K562 (cell line): ENCODE results near the gene ZNF800. TPM values are rescaled to one million over a fixed set of nuclear protein-coding genes. Genes with fewer than 3 reads are reported as not detected.

Experiments used
- ATAC-seq: fragments of 200-7000 bp; cut with Tn5 transposase; 3 replicates; pipeline ENCODE4 v1.9.1; 2020; ENCODE audit warnings: moderate library complexity
- BruUV-seq: library from RNA; stranded (reverse); fragments of 400-500 nt; replicated peaks from 2 replicates; lab custom pipeline; 2021; lab: Mats Ljungman, UMichigan
- CTCF ChIA-PET: fragments of 300-600 bp; formaldehyde crosslinking; extraction: SDS; loops from one replicate; lab custom pipeline; 2021; ENCODE audit warnings: low intra/inter-chr PET ratio; lab: Yijun Ruan, JAX
- POLR2A ChIA-PET: fragments of 300-600, 350-650 bp; sonication (Branson Sonifier 250); formaldehyde crosslinking; extraction: SDS; loops from one replicate; lab custom pipeline; 2021; ENCODE audit warnings: antibody characterized with exemption, inconsistent platforms; lab: Yijun Ruan, JAX
- DNase-seq, 4 experiments: peaks; one replicate each; pipeline versions ENCODE4 v3.0.0 to v3.0.0-alpha.2; 2011 to 2018; ENCODE audit warnings: low spot score in 3 of 4, mixed read lengths in 3 of 4; ENCODE audit errors: extremely low read depth in 1 of 4
- FAIRE-seq: peaks from 2 replicates; lab custom pipeline; 2011; peaks lifted over from hg19 to GRCh38; lab: Jason Lieb, UNC
- H2AFZ ChIP-seq: 2 replicates; pipeline ENCODE4 v1.6.0; 2011; ENCODE audit warnings: low read depth, low read length, control low read depth, inconsistent platforms
- H3K27ac ChIP-seq: fragments of 200-600 bp; 3 replicates; pipeline ENCODE4 v1.8.0; 2011; ENCODE audit warnings: low read depth, mild to moderate bottlenecking, control low read depth, inconsistent platforms, low read length, moderate library complexity, mixed read lengths; ENCODE audit errors: extremely low read depth
- H3K27me3 ChIP-seq, 2 experiments: fragments of 300-600 bp in 1 of 2; 2 replicates in 1 of 2; 3 replicates in 1 of 2; pipeline versions ENCODE4 v1.6.0 to v1.8.0; 2011; ENCODE audit warnings: inconsistent platforms in 2 of 2, low read length in 2 of 2, mild to moderate bottlenecking in 1 of 2, mixed read lengths in 1 of 2, moderate library complexity in 1 of 2; ENCODE audit not compliant: control insufficient read depth in 2 of 2, insufficient read depth in 2 of 2
- H3K36me3 ChIP-seq: fragments of 300-600 bp; 3 replicates; pipeline ENCODE4 v1.8.0; 2011; ENCODE audit warnings: mild to moderate bottlenecking, low read length, inconsistent platforms; ENCODE audit not compliant: control insufficient read depth, insufficient read depth
- H3K4me1 ChIP-seq, 2 experiments: fragments of 200-600 bp in 1 of 2; replicated peaks in 1 of 2; 2 replicates in 1 of 2; 3 replicates in 1 of 2; pipeline versions ENCODE4 v1.5.1 to v1.8.0; 2011; ENCODE audit warnings: inconsistent platforms in 2 of 2, low read length in 2 of 2, mild to moderate bottlenecking in 1 of 2, mixed read lengths in 1 of 2, moderate library complexity in 1 of 2; ENCODE audit not compliant: control insufficient read depth in 2 of 2, insufficient read depth in 2 of 2
- H3K4me2 ChIP-seq: 2 replicates; pipeline ENCODE4 v1.6.1; 2011; ENCODE audit warnings: low read length, control low read depth, inconsistent platforms, mixed read lengths; ENCODE audit not compliant: insufficient read depth
- H3K4me3 ChIP-seq: fragments of 200-600 bp; sonication (generic), shearing (Covaris generic); 2 replicates; pipeline ENCODE4 v1.5.1; 2016; ENCODE audit warnings: control low read depth, inconsistent platforms
- H3K79me2 ChIP-seq: fragments of 200-600 bp; 3 replicates; pipeline ENCODE4 v1.8.0; 2011; ENCODE audit warnings: low read length, inconsistent platforms; ENCODE audit not compliant: control insufficient read depth, insufficient read depth
- H3K9ac ChIP-seq, 2 experiments: 2 replicates each; pipeline versions ENCODE4 v1.6.0 to v1.6.1; 2011; ENCODE audit warnings: low read depth in 2 of 2, low read length in 2 of 2, control low read depth in 1 of 2, inconsistent platforms in 1 of 2, mild to moderate bottlenecking in 1 of 2, mixed read lengths in 1 of 2; ENCODE audit not compliant: insufficient read depth in 1 of 2
- H3K9me1 ChIP-seq: one replicate; pipeline ENCODE4 v1.6.0; 2011; ENCODE audit warnings: inconsistent platforms, mild to moderate bottlenecking, low read length, moderate library complexity; ENCODE audit not compliant: control insufficient read depth, insufficient read depth
- H3K9me3 ChIP-seq: replicated peaks from 2 replicates; pipeline ENCODE4 v1.5.1; 2011; ENCODE audit warnings: low read depth, low read length, inconsistent platforms; ENCODE audit not compliant: control insufficient read depth, insufficient read depth
- H4K20me1 ChIP-seq: replicated peaks from 2 replicates; pipeline ENCODE4 v1.6.1; 2011; ENCODE audit warnings: low read length, inconsistent platforms, mixed read lengths; ENCODE audit not compliant: control insufficient read depth, insufficient read depth
- BRF1 ChIP-seq: IDR thresholded peaks from 3 replicates; pipeline ENCODE4 v1.6.1; 2011; ENCODE audit warnings: borderline replicate concordance, mild to moderate bottlenecking; ENCODE audit not compliant: insufficient read length; ENCODE audit errors: extremely low read depth
- CHD1 ChIP-seq: fragments of 200-600 bp; sonication (generic); IDR thresholded peaks from one replicate; pipeline ENCODE4 v1.6.1; 2012; ENCODE audit warnings: mild to moderate bottlenecking, moderate library complexity, low read length, inconsistent platforms
- CSDE1 ChIP-seq, 2 experiments: fragments of 450-650 bp; IDR thresholded peaks; 2 replicates each; pipeline ENCODE4 v1.6.1; 2016; ENCODE audit warnings: mild to moderate bottlenecking in 1 of 2
- E2F1 ChIP-seq: sonication (generic); formaldehyde crosslinking; IDR thresholded peaks from 2 replicates; pipeline ENCODE4 v1.8.1; 2023; ENCODE audit warnings: mild to moderate bottlenecking, missing genetic modification reagents, moderate library complexity
- GTF2B ChIP-seq: IDR thresholded peaks from 2 replicates; pipeline ENCODE4 v1.6.1; 2011; ENCODE audit not compliant: insufficient read length; ENCODE audit errors: extremely low read depth
- HNRNPLL ChIP-seq: fragments of 200-400 bp; formaldehyde crosslinking; IDR thresholded peaks from 2 replicates; pipeline ENCODE4 v1.6.1; 2017; ENCODE audit warnings: low read length, low read depth, mild to moderate bottlenecking; ENCODE audit not compliant: poor library complexity, severe bottlenecking
- NR1H2 ChIP-seq: sonication (generic); formaldehyde crosslinking; IDR thresholded peaks from 2 replicates; pipeline ENCODE4 v1.4.0; 2020; ENCODE audit warnings: mild to moderate bottlenecking, missing genetic modification reagents
- PHB ChIP-seq: fragments of 250-450 bp; sonication (Bioruptor Pico); IDR thresholded peaks from 2 replicates; pipeline ENCODE4 v1.5.0; 2021
- SIN3A ChIP-seq, 2 experiments: fragments of 150-350 bp in 1 of 2; IDR thresholded peaks; 2 replicates each; pipeline ENCODE4 v1.6.1; 2011 to 2016; ENCODE audit warnings: borderline replicate concordance in 2 of 2, low read depth in 2 of 2, low read length in 2 of 2, mild to moderate bottlenecking in 2 of 2, moderate library complexity in 2 of 2; ENCODE audit not compliant: control insufficient read depth in 1 of 2
- SMAD1 ChIP-seq: fragments of 150-350 bp; IDR thresholded peaks from 2 replicates; pipeline ENCODE4 v1.6.1; 2014; ENCODE audit warnings: low read length, low read depth; ENCODE audit not compliant: partially characterized antibody
- TAF15 ChIP-seq: fragments of 200-400 bp; formaldehyde crosslinking; IDR thresholded peaks from 2 replicates; pipeline ENCODE4 v1.6.1; 2017; ENCODE audit warnings: mild to moderate bottlenecking, low read depth, low read length, moderate library complexity
- WGBS: fragments of 100-300 bp; shearing (Covaris generic); methylation state at CpG from one replicate; pipeline ENCODE4 v1.1.6; 2016; ENCODE audit warnings: low coverage, mixed read lengths; ENCODE audit not compliant: insufficient coverage; ENCODE audit errors: missing lambda C conversion rate; 5-methylcytosine and 5-hydroxymethylcytosine counted together
- in situ Hi-C: fragments of 300-500 bp; cut with MboI; formaldehyde crosslinking; loops from 4 replicates; pipeline ENCODE4 v1.15.0; 2018; ENCODE audit warnings: inconsistent platforms, mixed read lengths
- intact Hi-C: fragments of 100-400 bp; cut with micrococcal nuclease; formaldehyde crosslinking; loops from 2 replicates; pipeline ENCODE4 v1.14.2; 2022
- polyA plus RNA-seq, 8 experiments: library from polyadenylated mRNA; depleted of rRNA in 4 of 8; stranded (reverse) in 5 of 8; unstranded in 3 of 8; fragments of >200 nt; fragmentation: Nextera tagmentation in 2 of 8; fragmentation: Illumina TruSeq in 1 of 8; extraction: Ambion mirVana in 2 of 8; extraction: Trizol in 1 of 8; gene quantifications; 2 replicates each; pipeline versions ENCODE4 v1.2.1 to v1.2.3, GENCODE V29; 2011 to 2014; ENCODE audit warnings: inconsistent platforms in 1 of 8, missing spikeins in 1 of 8
- total RNA-seq, 7 experiments: library from RNA; depleted of rRNA in 6 of 7; stranded (reverse); fragments of >200 nt in 6 of 7; fragmentation: Illumina TruSeq in 2 of 7; extraction: Trizol in 2 of 7; gene quantifications; 2 replicates each; pipeline versions ENCODE4 v1.2.1 to v1.2.3, GENCODE V29; 2011 to 2021; ENCODE audit warnings: low replicate concordance in 1 of 7
- TF ChIP-seq, protein P1 (sequence below), 2 experiments: fragments of 450-650 bp in 1 of 2; IDR thresholded peaks; 2 replicates each; pipeline ENCODE4 v1.6.1; 2011 to 2017; ENCODE audit warnings: low read depth in 2 of 2, antibody characterized with exemption in 1 of 2, borderline replicate concordance in 1 of 2, low read length in 1 of 2, mild to moderate bottlenecking in 1 of 2, mixed read lengths in 1 of 2; ENCODE audit not compliant: control insufficient read depth in 1 of 2
- TF ChIP-seq, protein P2 (sequence below): sonication (generic); formaldehyde crosslinking; IDR thresholded peaks from 2 replicates; pipeline ENCODE4 v1.8.1; 2023; ENCODE audit warnings: mild to moderate bottlenecking, missing genetic modification reagents
- TF ChIP-seq, protein P3 (sequence below): conservative IDR thresholded peaks from 2 replicates; pipeline ENCODE4 v1.6.1; 2011; ENCODE audit warnings: low read depth, mild to moderate bottlenecking, low read length; ENCODE audit not compliant: control insufficient read depth

Gene ZNF800
- total and polyA plus RNA-seq, 9 of the 15 experiments (the other 6 are each of a cell fraction or from before 2014, with no cell fraction given): 7.5 to 58.3 (median 33.4) TPM

DNA sequence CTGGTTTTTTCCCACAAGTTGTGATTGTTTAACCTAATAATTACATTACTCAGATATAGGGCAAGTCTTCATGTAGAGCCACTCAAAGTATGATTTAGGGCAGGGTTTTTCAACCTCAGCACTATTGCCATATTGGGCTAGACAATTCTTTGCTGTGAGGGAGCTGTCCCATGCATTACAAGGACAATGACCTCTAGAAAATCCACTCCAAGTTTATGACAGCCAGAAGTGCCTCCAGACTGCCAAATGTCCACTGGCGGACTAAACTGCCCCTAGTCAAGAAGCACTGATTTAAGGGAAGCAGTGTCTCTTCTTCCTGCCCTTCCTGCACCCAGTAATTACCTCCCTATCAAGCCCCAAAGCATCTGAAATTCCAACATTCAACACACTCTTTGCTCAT is 54.4 kb downstream of the ZNF800 start:
- Histone ChIP-seq H3K9ac (no peak overlapping the region), H3K36me3 (no peaks in the 10 kb centered on the region), H3K9me1 (no peaks in the 10 kb centered on the region), H3K4me3 (no peak overlapping the region), H3K27me3 (peaks cover 2 to 22% of the 10 kb centered on the region in 2 experiments; a peak in 3 of 5 replicates), H4K20me1 (no peaks in the 10 kb centered on the region), H3K27ac (no peak overlapping the region), H3K9me3 (no peaks in the 10 kb centered on the region), H3K4me1 (no peaks in the 10 kb centered on the region), H3K79me2 (no peaks in the 10 kb centered on the region), H2AFZ (no peak overlapping the region), H3K4me2 (no peak overlapping the region)
- in situ Hi-C loops (no loop called here), intact Hi-C loops (no loop called here)
- WGBS: 6% methylated on average over 1 of the region's 1 CpG
- no TSS peak for BruUV-seq
- POLR2A ChIA-PET: no interaction called here
- FAIRE-seq (no peak), ATAC-seq (no peak), DNase-seq (no peak)
- CTCF ChIA-PET: no interaction called here
- TF ChIP-seq SMAD1 (no peak), NR1H2 (CRISPR knock-in tag) (no peak), CHD1 (no peak), CSDE1 (IDR thresholded peaks at IDR 0.05) (no peak), GTF2B (no peak), HNRNPLL (no peak), E2F1 (no peak), TAF15 (no peak), PHB (CRISPR knock-in tag) (no peak), BRF1 (no peak), SIN3A (IDR thresholded peaks at IDR 0.05; ENCODE audit: borderline replicate concordance in 2 of 2, control insufficient read depth in 1 of 2, low read depth in 2 of 2, low read length in 2 of 2) (no peak)
- TF ChIP-seq, protein P1, sequence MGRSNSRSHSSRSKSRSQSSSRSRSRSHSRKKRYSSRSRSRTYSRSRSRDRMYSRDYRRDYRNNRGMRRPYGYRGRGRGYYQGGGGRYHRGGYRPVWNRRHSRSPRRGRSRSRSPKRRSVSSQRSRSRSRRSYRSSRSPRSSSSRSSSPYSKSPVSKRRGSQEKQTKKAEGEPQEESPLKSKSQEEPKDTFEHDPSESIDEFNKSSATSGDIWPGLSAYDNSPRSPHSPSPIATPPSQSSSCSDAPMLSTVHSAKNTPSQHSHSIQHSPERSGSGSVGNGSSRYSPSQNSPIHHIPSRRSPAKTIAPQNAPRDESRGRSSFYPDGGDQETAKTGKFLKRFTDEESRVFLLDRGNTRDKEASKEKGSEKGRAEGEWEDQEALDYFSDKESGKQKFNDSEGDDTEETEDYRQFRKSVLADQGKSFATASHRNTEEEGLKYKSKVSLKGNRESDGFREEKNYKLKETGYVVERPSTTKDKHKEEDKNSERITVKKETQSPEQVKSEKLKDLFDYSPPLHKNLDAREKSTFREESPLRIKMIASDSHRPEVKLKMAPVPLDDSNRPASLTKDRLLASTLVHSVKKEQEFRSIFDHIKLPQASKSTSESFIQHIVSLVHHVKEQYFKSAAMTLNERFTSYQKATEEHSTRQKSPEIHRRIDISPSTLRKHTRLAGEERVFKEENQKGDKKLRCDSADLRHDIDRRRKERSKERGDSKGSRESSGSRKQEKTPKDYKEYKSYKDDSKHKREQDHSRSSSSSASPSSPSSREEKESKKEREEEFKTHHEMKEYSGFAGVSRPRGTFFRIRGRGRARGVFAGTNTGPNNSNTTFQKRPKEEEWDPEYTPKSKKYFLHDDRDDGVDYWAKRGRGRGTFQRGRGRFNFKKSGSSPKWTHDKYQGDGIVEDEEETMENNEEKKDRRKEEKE (IDR thresholded peaks at IDR 0.05; ENCODE audit: borderline replicate concordance in 1 of 2, control insufficient read depth in 1 of 2, low read depth in 2 of 2, low read length in 1 of 2): no peak
- TF ChIP-seq, protein P2, sequence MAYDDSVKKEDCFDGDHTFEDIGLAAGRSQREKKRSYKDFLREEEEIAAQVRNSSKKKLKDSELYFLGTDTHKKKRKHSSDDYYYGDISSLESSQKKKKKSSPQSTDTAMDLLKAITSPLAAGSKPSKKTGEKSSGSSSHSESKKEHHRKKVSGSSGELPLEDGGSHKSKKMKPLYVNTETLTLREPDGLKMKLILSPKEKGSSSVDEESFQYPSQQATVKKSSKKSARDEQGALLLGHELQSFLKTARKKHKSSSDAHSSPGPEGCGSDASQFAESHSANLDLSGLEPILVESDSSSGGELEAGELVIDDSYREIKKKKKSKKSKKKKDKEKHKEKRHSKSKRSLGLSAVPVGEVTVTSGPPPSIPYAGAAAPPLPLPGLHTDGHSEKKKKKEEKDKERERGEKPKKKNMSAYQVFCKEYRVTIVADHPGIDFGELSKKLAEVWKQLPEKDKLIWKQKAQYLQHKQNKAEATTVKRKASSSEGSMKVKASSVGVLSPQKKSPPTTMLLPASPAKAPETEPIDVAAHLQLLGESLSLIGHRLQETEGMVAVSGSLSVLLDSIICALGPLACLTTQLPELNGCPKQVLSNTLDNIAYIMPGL: no peak
- TF ChIP-seq, protein P3, sequence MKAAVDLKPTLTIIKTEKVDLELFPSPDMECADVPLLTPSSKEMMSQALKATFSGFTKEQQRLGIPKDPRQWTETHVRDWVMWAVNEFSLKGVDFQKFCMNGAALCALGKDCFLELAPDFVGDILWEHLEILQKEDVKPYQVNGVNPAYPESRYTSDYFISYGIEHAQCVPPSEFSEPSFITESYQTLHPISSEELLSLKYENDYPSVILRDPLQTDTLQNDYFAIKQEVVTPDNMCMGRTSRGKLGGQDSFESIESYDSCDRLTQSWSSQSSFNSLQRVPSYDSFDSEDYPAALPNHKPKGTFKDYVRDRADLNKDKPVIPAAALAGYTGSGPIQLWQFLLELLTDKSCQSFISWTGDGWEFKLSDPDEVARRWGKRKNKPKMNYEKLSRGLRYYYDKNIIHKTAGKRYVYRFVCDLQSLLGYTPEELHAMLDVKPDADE: no peak
